AG09309 (cell line): ENCODE results near the gene GRAMD1B.

Source experiments
- DNase-seq: peaks from one replicate; pipeline ENCODE4 v3.0.0-alpha.2; 2010; ENCODE audit warnings: low read depth
- H3K4me3 ChIP-seq: 2 replicates; pipeline ENCODE4 v1.5.1; 2011; ENCODE audit warnings: mild to moderate bottlenecking, low read depth, low read length, moderate library complexity; ENCODE audit not compliant: control insufficient read depth
- CTCF ChIP-seq: IDR thresholded peaks from 2 replicates; pipeline ENCODE4 v1.5.1; 2011; ENCODE audit warnings: mild to moderate bottlenecking, low read depth, low read length, inconsistent platforms; ENCODE audit not compliant: insufficient read depth, control insufficient read depth; ENCODE audit errors: missing control alignments

The GRAMD1B gene

GRCh38 chr11:123388640-123389039 lies 41.4 kb upstream of the GRAMD1B start:
- TF ChIP-seq CTCF: no peak
- DNase-seq: no peak
- H3K4me3 ChIP-seq: no peak overlapping the region

- DNase-seq: no peak
Observed at GRCh38 chr11:123390146-123390545, 39.9 kb upstream of the GRAMD1B start.

GRCh38 chr11:123391646-123392348 lies 38.3 kb upstream of the GRAMD1B start:
- TF ChIP-seq CTCF: no peak
- no peak for DNase-seq

More at GRCh38 chr11:123390146-123390545, 39.9 kb upstream of the GRAMD1B start:
- no peak overlapping the region for H3K4me3 ChIP-seq
- no peak for TF ChIP-seq CTCF

GRCh38 chr11:123392431-123392830 lies 37.6 kb upstream of the GRAMD1B start:
- H3K4me3 ChIP-seq: no peak overlapping the region
- TF ChIP-seq CTCF: no peak
- DNase-seq: no peak

More at GRCh38 chr11:123391646-123392348, 38.3 kb upstream of the GRAMD1B start:
- no peak overlapping the region for H3K4me3 ChIP-seq

- TF ChIP-seq CTCF: no peak
- H3K4me3 ChIP-seq: no peak overlapping the region
- DNase-seq: no peak
Observed at GRCh38 chr11:123392844-123393243, 37.2 kb upstream of the GRAMD1B start.

- TF ChIP-seq CTCF: no peak
- no peak overlapping the region for H3K4me3 ChIP-seq
- DNase-seq: no peak
Observed at GRCh38 chr11:123393312-123393927, 36.6 kb upstream of the GRAMD1B start.
